ENCODE results near the gene BNC2. TPM values are rescaled to one million over a fixed set of nuclear protein-coding genes. Genes with fewer than 3 reads are reported as not detected.

The BNC2 gene
- polyA plus RNA-seq, 1 experiment: 17.5 TPM

GRCh38 chr9:16720386-16720785, 150.1 kb downstream of the BNC2 start:
- no peaks in the 10 kb centered on the region for H3K36me3 ChIP-seq (ENCODE audit: control insufficient read depth, insufficient read depth, low read length)
- no peaks in the 10 kb centered on the region for H3K27me3 ChIP-seq (ENCODE audit: control insufficient read depth, insufficient read depth, low read length)
- ChIA-PET CTCF (no interaction called here), POLR2A (no interaction called here)
- DNase-seq (ENCODE audit: low read depth): no peak
- TF ChIP-seq CTCF (IDR thresholded peaks at IDR 0.05; ENCODE audit: insufficient read depth, low read depth, low read length): no peak
- no peak overlapping the region for H3K4me3 ChIP-seq (ENCODE audit: low read depth, low read length)

DNA sequence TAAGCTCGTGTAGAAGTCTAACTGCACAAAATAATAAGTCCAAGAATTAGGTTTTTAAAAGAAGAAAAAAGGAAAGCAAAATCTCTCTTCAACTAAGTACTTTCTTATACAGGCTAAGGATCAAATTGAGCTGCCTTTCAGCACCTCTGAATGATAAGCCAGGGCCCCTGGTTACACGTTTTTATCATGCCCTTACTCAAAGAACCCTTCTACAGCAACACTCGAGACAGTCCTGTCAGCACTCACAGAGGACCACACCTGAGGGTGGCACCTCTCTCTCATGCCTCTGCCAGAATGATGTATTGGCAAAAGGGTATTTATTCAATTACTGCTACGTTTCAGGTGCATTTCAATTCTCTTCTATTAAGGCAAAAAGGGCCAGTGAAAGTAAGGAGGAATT, 150.5 kb downstream of the BNC2 start:
- POLR2A ChIA-PET: no interaction called here
- H3K36me3 ChIP-seq (ENCODE audit: control insufficient read depth, insufficient read depth, low read length): no peaks in the 10 kb centered on the region
- CTCF ChIA-PET: no interaction called here
- TF ChIP-seq CTCF (IDR thresholded peaks at IDR 0.05; ENCODE audit: insufficient read depth, low read depth, low read length): no peak
- no peak for DNase-seq (ENCODE audit: low read depth)
- H3K4me3 ChIP-seq (ENCODE audit: low read depth, low read length): no peak overlapping the region
- H3K27me3 ChIP-seq (ENCODE audit: control insufficient read depth, insufficient read depth, low read length): no peaks in the 10 kb centered on the region

- no peak for TF ChIP-seq CTCF (IDR thresholded peaks at IDR 0.05; ENCODE audit: insufficient read depth, low read depth, low read length)
- ChIA-PET POLR2A (no interaction called here), CTCF (no interaction called here)
- no peaks in the 10 kb centered on the region for H3K36me3 ChIP-seq (ENCODE audit: control insufficient read depth, insufficient read depth, low read length)
- H3K4me3 ChIP-seq (ENCODE audit: low read depth, low read length): no peak overlapping the region
- H3K27me3 ChIP-seq (ENCODE audit: control insufficient read depth, insufficient read depth, low read length): no peaks in the 10 kb centered on the region
- DNase-seq (ENCODE audit: low read depth): no peak
Measured at GRCh38 chr9:16718952-16719351, 151.5 kb downstream of the BNC2 start.

DNA sequence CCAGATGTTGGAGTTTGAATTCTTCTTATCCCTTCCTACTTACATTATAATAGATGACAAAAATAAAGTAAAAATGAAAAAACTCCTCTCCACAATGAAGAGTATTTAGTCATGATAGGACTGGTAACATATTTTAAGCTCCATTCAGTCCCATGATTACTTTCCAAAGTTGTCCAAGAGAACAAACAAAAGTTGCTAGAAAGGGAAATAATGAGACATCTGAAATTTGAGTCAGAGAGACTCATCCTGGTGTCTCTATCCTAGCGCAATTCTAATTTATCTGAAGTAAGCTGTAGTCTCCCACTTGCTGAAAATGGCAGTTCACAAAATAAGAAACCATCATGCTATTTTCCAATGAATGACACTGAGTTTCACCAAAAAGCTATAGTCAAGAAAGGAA, 152.2 kb downstream of the BNC2 start:
- Histone ChIP-seq H3K36me3 (ENCODE audit: control insufficient read depth, insufficient read depth, low read length) (no peaks in the 10 kb centered on the region), H3K4me3 (ENCODE audit: low read depth, low read length) (no peak overlapping the region), H3K27me3 (ENCODE audit: control insufficient read depth, insufficient read depth, low read length) (no peaks in the 10 kb centered on the region)
- no peak for DNase-seq (ENCODE audit: low read depth)
- ChIA-PET CTCF (interaction anchor here (0.5 to 0.9 kb wide), 2 partner anchors 339 to 505 kb away, joined by 3 read pairs; no protein-coding TSS in a partner anchor), POLR2A (no interaction called here)
- no peak for TF ChIP-seq CTCF (IDR thresholded peaks at IDR 0.05; ENCODE audit: insufficient read depth, low read depth, low read length)

GRCh38 chr9:16716601-16717000, 153.9 kb downstream of the BNC2 start:
- POLR2A ChIA-PET: no interaction called here
- Histone ChIP-seq H3K27me3 (ENCODE audit: control insufficient read depth, insufficient read depth, low read length) (no peaks in the 10 kb centered on the region), H3K4me3 (ENCODE audit: low read depth, low read length) (no peak overlapping the region), H3K36me3 (ENCODE audit: control insufficient read depth, insufficient read depth, low read length) (no peaks in the 10 kb centered on the region)
- DNase-seq (ENCODE audit: low read depth): no peak
- CTCF ChIA-PET: no interaction called here
- no peak for TF ChIP-seq CTCF (IDR thresholded peaks at IDR 0.05; ENCODE audit: insufficient read depth, low read depth, low read length)
